Neural progenitor cell (in vitro differentiated cells): ENCODE results near the gene RSAD2. TPM values are rescaled to one million over a fixed set of nuclear protein-coding genes. Genes with fewer than 3 reads are reported as not detected.

ENCODE experiments used
- DNase-seq: peaks from one replicate; pipeline ENCODE4 v3.0.0-alpha.2; 2016; ENCODE audit warnings: low spot score
- H2AFZ ChIP-seq: fragments of 200-600 bp; sonication (generic); replicated peaks from 2 replicates; pipeline ENCODE4 v1.6.1; 2016; ENCODE audit warnings: antibody characterized with exemption
- H3F3A ChIP-seq: fragments of 200-600 bp; sonication (generic); 2 replicates; pipeline ENCODE4 v1.6.1; 2016; ENCODE audit warnings: antibody characterized with exemption, low read depth
- H3K27ac ChIP-seq: fragments of 200-600 bp; sonication (generic); 2 replicates; pipeline ENCODE4 v1.5.1; 2016; ENCODE audit warnings: mild to moderate bottlenecking
- H3K27me3 ChIP-seq: fragments of 200-600 bp; sonication (generic); 2 replicates; pipeline ENCODE4 v1.6.1; 2016; ENCODE audit warnings: mild to moderate bottlenecking, moderate library complexity
- H3K36me3 ChIP-seq: fragments of 200-600 bp; sonication (generic); 2 replicates; pipeline ENCODE4 v1.5.1; 2016
- H3K4me1 ChIP-seq: fragments of 200-600 bp; sonication (generic); 2 replicates; pipeline ENCODE4 v1.6.1; 2016; ENCODE audit warnings: mixed run types
- H3K4me2 ChIP-seq: fragments of 200-600 bp; sonication (generic); 2 replicates; pipeline ENCODE4 v1.6.1; 2016
- H3K4me3 ChIP-seq: fragments of 200-600 bp; sonication (generic); 2 replicates; pipeline ENCODE4 v1.5.1; 2016
- H3K79me2 ChIP-seq: fragments of 200-600 bp; sonication (generic); 2 replicates; pipeline ENCODE4 v1.6.1; 2016; ENCODE audit warnings: low read depth
- H3K9ac ChIP-seq: fragments of 200-600 bp; sonication (generic); 2 replicates; pipeline ENCODE4 v1.6.1; 2016
- H3K9me3 ChIP-seq: fragments of 200-600 bp; sonication (generic); 2 replicates; pipeline ENCODE4 v1.5.1; 2016; ENCODE audit warnings: low read depth
- H4K20me1 ChIP-seq: fragments of 200-600 bp; sonication (generic); 2 replicates; pipeline ENCODE4 v1.6.1; 2016; ENCODE audit warnings: low read depth
- H3K27ac Mint-ChIP-seq: 3 replicates; pipeline ENCODE4 v1.8.0; 2021; ENCODE audit warnings: mixed read lengths
- H3K27me3 Mint-ChIP-seq: 2 replicates; pipeline ENCODE4 v1.8.0; 2022; ENCODE audit warnings: low read depth, mild to moderate bottlenecking, inconsistent platforms, moderate library complexity, mixed read lengths; ENCODE audit not compliant: insufficient read depth
- H3K36me3 Mint-ChIP-seq: 3 replicates; pipeline ENCODE4 v1.8.0; 2021; ENCODE audit warnings: mixed read lengths
- H3K4me1 Mint-ChIP-seq: 3 replicates; pipeline ENCODE4 v1.8.0; 2021; ENCODE audit warnings: mixed read lengths
- H3K4me3 Mint-ChIP-seq: 3 replicates; pipeline ENCODE4 v1.8.0; 2021; ENCODE audit warnings: mild to moderate bottlenecking, moderate library complexity, mixed read lengths
- H3K9me3 Mint-ChIP-seq: 3 replicates; pipeline ENCODE4 v1.8.0; 2020; ENCODE audit warnings: mixed read lengths
- EZH2 ChIP-seq: fragments of 200-600 bp; sonication (generic); IDR thresholded peaks from 2 replicates; pipeline ENCODE4 v1.6.1; 2017; ENCODE audit warnings: antibody characterized with exemption, mild to moderate bottlenecking, moderate library complexity
- EZH2phosphoT487 ChIP-seq: fragments of 200-600 bp; sonication (generic); IDR thresholded peaks from 2 replicates; pipeline ENCODE4 v1.6.1; 2017; ENCODE audit warnings: antibody characterized with exemption
- total RNA-seq: library from RNA; depleted of rRNA; stranded (reverse); fragments of >200 nt; gene quantifications from 2 replicates; pipeline ENCODE4 v1.2.3, GENCODE V29; 2015; ENCODE audit warnings: low replicate concordance
- TF ChIP-seq, protein P1 (sequence below): fragments of 200-600 bp; sonication (generic); IDR thresholded peaks from 2 replicates; pipeline ENCODE4 v1.5.1; 2017; ENCODE audit warnings: antibody characterized with exemption, mild to moderate bottlenecking

The RSAD2 gene
- total RNA-seq, 1 donor from 2014 or later = not detected

DNA sequence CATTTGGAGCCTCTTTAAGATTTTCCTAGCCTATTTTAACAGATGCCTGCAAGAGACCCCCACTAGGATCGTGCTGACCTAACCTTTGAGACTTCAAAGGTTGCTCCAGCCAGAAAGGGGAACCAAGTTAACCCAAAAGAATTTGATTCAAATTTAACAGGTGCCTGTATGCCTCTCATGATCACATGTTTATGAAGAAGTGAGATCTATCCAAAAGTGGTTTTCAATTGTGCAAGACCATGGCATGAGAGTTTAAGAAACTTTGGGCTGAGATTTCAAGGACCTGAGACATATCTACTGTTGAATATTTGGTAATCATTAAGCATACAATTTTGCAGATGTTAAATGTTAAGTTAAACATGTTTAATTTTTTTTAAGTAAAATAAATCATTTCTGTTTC, 1.3 kb upstream of the RSAD2 start:
- H3K27me3 Mint-ChIP-seq = peaks cover 2% of the 10 kb centered on the region
- H3K4me1 Mint-ChIP-seq = no peaks in the 10 kb centered on the region
- H3K9me3 Mint-ChIP-seq = peaks cover 14% of the 10 kb centered on the region
- Histone ChIP-seq H2AFZ (no peak overlapping the region), H4K20me1 (no peaks in the 10 kb centered on the region), H3K27me3 (no peaks in the 10 kb centered on the region), H3F3A (no peaks in the 10 kb centered on the region), H3K4me2 (no peak overlapping the region), H3K4me3 (no peak overlapping the region), H3K79me2 (no peaks in the 10 kb centered on the region), H3K36me3 (no peaks in the 10 kb centered on the region), H3K9me3 (peaks cover 9% of the 10 kb centered on the region), H3K9ac (no peak overlapping the region), H3K4me1 (no peaks in the 10 kb centered on the region), H3K27ac (no peak overlapping the region)
- H3K4me3 Mint-ChIP-seq = no peak overlapping the region
- H3K27ac Mint-ChIP-seq = no peak overlapping the region
- no peak for DNase-seq
- no peaks in the 10 kb centered on the region for H3K36me3 Mint-ChIP-seq
- no peak for TF ChIP-seq EZH2phosphoT487
- TF ChIP-seq, protein P1, sequence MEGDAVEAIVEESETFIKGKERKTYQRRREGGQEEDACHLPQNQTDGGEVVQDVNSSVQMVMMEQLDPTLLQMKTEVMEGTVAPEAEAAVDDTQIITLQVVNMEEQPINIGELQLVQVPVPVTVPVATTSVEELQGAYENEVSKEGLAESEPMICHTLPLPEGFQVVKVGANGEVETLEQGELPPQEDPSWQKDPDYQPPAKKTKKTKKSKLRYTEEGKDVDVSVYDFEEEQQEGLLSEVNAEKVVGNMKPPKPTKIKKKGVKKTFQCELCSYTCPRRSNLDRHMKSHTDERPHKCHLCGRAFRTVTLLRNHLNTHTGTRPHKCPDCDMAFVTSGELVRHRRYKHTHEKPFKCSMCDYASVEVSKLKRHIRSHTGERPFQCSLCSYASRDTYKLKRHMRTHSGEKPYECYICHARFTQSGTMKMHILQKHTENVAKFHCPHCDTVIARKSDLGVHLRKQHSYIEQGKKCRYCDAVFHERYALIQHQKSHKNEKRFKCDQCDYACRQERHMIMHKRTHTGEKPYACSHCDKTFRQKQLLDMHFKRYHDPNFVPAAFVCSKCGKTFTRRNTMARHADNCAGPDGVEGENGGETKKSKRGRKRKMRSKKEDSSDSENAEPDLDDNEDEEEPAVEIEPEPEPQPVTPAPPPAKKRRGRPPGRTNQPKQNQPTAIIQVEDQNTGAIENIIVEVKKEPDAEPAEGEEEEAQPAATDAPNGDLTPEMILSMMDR = no peak
- TF ChIP-seq EZH2 = no peak

DNA sequence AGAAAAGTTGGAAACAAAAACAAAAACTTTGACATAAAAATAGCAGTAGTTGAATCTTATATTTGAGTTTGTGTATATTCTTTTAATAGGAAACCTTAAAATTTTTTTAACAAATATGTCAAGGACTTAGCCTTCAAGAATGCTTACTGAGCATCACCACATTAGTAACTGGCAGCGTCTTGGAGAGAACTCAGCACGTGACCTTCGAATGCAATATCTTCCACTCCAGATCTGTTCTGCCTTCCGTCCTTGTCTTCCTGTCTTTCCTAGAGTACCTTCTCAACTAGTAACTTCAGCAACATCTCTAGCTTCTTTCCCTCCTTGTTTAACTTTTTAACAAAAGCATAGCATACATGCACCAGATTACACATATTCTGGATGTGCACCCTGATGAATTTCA, 972 bp downstream of the RSAD2 start:
- no peaks in the 10 kb centered on the region for H3K36me3 Mint-ChIP-seq
- Histone ChIP-seq H3K79me2 (no peaks in the 10 kb centered on the region), H3K4me3 (no peak overlapping the region), H3K27ac (no peak overlapping the region), H3K4me2 (no peak overlapping the region), H3K4me1 (no peaks in the 10 kb centered on the region), H3K27me3 (no peaks in the 10 kb centered on the region), H2AFZ (no peak overlapping the region), H3K9ac (no peak overlapping the region), H3K36me3 (no peaks in the 10 kb centered on the region), H3F3A (no peaks in the 10 kb centered on the region), H3K9me3 (peaks cover 5% of the 10 kb centered on the region), H4K20me1 (no peaks in the 10 kb centered on the region)
- H3K9me3 Mint-ChIP-seq = peaks cover 14% of the 10 kb centered on the region
- no peak for DNase-seq
- H3K4me1 Mint-ChIP-seq = no peaks in the 10 kb centered on the region
- H3K27ac Mint-ChIP-seq = no peak overlapping the region
- peaks cover 2% of the 10 kb centered on the region for H3K27me3 Mint-ChIP-seq
- TF ChIP-seq, protein P1 = no peak
- TF ChIP-seq EZH2 (no peak), EZH2phosphoT487 (no peak)
- no peak overlapping the region for H3K4me3 Mint-ChIP-seq

DNA sequence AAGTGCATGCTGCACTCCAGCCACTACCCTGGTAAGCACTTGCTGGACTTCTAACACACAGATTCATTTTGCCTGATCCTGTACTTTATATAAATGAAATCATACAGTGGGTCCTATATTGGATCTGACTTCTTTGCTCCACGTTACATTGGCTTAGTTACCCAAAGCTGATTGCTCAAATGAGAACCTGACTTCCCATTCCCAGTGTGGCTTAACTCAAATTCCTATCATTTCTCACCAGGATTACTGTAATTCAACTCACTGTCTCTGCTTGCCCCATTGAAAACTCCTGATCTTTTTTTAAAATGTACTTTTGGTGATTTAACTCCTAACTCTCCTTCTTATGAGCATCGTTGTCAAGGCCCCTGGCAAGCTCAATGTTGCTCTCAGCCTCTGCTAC, 1.4 kb downstream of the RSAD2 start:
- Histone ChIP-seq H3K27ac (no peak overlapping the region), H3K9ac (no peak overlapping the region), H3K9me3 (peaks cover 5% of the 10 kb centered on the region), H3K36me3 (no peaks in the 10 kb centered on the region), H2AFZ (no peak overlapping the region), H4K20me1 (no peaks in the 10 kb centered on the region), H3K27me3 (no peaks in the 10 kb centered on the region), H3F3A (no peaks in the 10 kb centered on the region), H3K4me2 (no peak overlapping the region), H3K4me3 (no peak overlapping the region), H3K79me2 (no peaks in the 10 kb centered on the region), H3K4me1 (no peaks in the 10 kb centered on the region)
- no peak overlapping the region for H3K4me3 Mint-ChIP-seq
- H3K4me1 Mint-ChIP-seq = no peaks in the 10 kb centered on the region
- H3K9me3 Mint-ChIP-seq = peaks cover 11% of the 10 kb centered on the region
- no peak overlapping the region for H3K27ac Mint-ChIP-seq
- H3K27me3 Mint-ChIP-seq = peaks cover 2% of the 10 kb centered on the region
- H3K36me3 Mint-ChIP-seq = no peaks in the 10 kb centered on the region
- TF ChIP-seq, protein P1 = no peak
- TF ChIP-seq EZH2 (no peak), EZH2phosphoT487 (no peak)
- DNase-seq = no peak
